Iris pigment epithelial cell (primary cell): ENCODE results near the gene ZCCHC8.
"Not testable (repeated sequence)": the region's sequence is repeated elsewhere in the genome, so short reads cannot be mapped to it uniquely, and the experiment has no call there.

ENCODE experiments used
- DNase-seq: peaks from one replicate; pipeline ENCODE4 v3.0.0-alpha.2; 2011; ENCODE audit warnings: low read depth

Gene ZCCHC8

DNA sequence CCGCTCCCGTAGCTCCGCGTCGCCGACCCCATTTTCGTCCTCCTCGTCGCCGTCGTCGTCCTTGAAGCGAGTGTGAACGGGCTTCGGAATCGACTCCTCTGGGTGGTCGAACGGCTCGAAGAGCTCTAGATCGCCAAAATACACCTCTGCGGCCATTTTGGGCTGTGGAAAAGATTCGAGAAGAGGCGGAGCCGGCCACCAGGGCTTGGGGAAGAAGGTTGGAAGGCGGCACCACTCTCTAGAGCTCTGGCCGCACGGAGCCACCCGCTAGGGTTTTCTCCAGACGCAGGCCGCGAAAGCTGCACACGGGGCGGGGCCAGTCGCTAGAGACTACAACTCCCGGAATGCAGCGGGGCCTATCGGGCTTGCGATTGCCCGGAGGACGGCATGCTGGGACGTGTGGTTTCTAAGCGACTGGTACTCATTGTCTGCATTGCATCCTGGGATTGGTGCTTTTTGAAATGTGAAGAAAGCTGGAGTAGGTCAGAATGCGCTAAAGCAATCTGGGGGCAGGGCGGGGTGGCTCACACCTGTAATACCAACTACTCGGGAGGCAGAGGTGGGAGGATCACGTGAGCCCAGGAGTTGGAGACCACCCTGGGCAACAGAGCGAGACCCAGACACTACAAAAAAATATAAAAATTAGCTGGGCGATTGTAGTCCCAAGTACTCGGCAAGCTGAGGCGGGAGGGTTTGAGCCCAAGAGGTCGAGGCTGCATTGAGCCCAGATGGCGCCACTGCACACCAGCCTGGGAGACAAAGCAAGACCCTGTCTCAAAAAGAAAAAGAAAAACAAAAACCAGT, at the start of gene ZCCHC8:
Gene ZCCHC8, minus strand, starts transcription at position 248 of the 804 bp plus-strand sequence. Its CDS starts 92 bp downstream, at position 156.
- DNase-seq, result peak; percentile 99

DNA sequence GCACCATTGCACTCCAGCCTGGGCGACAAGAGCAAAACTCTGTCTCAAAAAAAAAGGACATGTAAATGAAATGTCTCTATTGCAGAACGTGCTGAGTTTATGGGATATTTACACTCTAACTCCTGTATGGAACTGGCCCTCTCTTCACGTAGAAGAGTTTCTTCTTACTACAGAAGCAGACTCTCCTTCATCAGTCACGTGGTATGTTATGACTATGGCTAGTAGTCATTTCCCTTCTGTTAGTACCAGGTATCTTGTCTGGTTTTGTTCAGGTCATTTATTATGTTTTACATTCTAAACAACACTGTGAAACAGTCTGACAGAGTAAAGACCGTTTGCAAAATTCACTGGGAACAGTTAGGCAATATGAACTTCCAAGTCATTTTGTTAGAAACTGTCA, 46.6 kb upstream of the ZCCHC8 start:
- DNase-seq, result peak; percentile 30

DNA sequence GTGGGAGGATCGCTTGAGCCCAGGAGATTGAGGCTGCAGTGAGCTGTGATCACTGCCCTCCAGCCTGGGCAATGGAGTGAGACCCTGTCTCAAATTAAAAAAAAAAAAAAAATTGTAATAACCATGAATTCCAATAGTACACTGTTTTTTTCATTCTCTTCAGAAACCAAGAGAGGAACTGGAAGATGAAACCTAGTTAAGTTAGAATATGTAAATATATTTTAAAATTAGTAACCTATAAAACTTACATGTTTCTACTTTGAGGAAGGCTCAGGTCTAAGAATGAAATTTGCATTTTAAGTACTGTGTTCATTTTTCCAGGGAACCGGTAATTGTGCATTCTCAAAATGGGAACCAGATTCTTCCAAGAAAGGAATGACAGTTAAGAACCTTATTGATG, 45.1 kb upstream of the ZCCHC8 start:
- DNase-seq, result no peak

DNA sequence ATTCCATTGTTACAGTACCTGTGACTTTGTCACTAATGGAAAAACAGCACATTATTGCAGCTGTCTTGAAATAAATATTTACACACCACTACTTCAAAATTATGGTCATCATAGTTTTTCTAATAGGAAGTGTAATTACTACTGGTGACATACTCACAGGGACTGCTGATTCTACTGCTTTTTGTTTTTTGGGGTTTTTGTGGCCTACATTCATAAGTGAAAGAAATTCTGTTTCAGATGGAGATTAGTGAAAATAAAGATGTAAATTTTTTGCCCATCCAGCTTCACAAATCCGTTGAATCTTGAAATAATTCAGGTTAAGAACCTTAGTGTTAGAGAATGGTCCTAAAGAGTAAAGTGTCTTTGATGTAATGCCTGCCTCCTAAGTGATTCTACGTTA, 43.8 kb upstream of the ZCCHC8 start:
- DNase-seq, result no peak

DNA sequence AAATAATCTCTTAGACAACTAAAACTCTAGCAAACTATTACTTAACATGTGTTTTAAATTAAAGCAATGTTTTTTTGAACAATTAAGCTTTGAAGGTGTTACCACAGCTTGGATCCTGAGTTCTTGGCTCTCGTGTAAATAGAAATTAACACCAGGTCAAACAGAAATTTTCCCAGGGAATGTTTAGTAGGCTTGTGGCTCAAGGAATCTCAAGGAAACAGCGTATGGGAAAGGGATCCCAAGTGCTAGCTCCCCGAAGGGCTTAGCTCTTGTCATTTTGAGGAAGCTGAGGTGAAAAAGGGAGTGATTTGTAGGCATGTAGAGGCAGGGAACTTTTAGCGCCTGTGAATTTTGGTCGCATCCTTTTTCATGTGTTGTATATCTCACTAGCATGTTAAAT, 37.8 kb upstream of the ZCCHC8 start:
- DNase-seq, result no peak

DNA sequence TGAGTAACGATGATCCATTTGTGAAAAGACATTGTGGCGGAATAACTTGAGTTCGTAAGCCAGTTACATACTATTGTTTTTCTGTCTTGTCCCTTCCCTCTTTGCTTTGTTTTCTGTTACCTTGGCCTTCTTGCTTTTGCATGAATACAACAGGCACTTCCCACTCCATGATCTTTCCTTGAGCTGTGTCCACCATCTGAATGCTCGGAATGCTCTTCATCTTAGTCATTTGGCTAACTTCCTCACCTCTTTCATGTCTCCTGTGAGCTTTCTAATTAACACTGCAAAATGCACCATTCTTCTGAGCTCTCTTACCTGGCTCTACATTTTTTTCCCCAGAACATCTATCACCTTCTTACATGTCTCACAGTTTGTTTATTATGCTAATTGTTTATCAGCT, 36.3 kb upstream of the ZCCHC8 start:
- DNase-seq, result no peak

DNA sequence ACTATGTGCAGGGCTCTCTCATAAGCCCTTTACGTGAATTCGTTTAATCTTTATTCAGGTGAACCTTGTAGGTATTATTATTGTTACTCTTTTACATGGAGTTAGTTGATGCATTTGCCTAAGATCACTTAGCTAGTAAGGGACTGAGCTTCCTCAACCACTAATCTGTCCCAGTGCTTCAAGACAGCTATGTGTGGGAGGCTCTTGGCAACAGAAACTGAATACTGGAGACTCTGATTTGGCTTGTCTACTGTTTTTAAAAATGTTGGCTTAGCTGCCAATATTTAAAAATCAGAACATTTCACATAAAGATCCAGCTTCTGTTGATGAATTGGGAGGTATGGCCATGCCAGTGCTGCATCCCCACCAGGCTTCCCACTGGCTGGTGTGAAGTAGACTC, 33.1 kb upstream of the ZCCHC8 start:
- peak; percentile 54 for DNase-seq

DNA sequence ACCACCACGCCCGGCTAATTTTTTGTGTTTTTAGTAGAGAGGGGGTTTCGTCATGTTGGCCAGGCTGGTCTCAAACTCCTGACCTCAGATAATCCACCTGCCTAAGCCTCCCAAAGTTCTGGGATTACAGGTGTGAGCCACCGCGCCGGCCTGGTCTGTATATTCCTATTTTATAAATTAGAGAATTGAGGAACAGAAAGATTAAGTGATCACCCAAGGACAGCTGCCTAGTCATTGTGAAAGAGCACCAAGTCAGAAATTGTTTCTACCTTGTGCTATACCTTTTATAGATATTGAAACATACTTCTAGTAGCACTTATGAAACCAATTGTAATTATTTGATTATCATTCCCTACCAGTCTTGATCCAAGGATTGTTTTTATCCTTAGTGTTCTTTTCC, 28.3 kb upstream of the ZCCHC8 start:
- no peak for DNase-seq

DNA sequence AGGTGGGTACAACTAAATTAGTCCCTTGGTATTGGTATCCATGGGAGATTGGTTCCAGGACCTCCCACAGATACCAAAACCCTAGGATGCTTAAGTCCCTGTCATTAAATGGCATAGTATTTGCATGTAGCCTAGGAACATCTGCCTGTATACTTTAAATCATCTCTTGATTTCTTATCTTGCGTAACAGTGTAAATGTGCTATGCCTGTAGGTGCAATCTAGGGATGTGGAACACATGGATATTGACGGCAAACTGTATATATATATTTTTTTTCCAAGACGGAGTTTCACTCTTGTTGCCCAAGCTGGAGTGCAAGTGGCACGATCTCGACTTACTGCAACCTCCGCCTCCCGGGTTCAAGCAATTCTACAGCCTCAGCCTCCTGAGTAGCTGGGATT, 27.9 kb upstream of the ZCCHC8 start:
- no peak for DNase-seq

DNA sequence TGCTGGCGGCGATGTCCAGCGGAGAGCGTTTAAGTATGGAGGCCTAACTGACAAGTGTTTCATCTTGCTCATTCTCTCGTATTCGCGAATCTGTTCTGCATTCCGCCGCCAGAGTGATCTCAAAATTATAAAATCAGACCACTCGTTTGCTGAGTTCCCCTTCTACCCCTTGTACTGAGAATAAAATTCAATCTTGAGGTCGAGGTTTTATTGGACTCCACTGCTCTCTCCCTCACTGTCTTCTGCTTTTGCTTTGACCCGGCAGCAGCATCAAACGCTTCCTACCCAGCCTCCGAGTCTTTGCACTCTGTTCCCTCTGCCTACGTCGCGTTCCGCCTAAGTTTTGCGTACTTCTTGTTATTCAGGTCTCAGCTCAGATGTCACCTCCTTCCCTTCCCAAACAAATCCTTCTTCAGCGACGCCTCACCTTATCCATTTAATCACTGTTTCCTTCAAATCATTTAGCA, 26.8 kb upstream of the ZCCHC8 start:
- peak; percentile 30 for DNase-seq

DNA sequence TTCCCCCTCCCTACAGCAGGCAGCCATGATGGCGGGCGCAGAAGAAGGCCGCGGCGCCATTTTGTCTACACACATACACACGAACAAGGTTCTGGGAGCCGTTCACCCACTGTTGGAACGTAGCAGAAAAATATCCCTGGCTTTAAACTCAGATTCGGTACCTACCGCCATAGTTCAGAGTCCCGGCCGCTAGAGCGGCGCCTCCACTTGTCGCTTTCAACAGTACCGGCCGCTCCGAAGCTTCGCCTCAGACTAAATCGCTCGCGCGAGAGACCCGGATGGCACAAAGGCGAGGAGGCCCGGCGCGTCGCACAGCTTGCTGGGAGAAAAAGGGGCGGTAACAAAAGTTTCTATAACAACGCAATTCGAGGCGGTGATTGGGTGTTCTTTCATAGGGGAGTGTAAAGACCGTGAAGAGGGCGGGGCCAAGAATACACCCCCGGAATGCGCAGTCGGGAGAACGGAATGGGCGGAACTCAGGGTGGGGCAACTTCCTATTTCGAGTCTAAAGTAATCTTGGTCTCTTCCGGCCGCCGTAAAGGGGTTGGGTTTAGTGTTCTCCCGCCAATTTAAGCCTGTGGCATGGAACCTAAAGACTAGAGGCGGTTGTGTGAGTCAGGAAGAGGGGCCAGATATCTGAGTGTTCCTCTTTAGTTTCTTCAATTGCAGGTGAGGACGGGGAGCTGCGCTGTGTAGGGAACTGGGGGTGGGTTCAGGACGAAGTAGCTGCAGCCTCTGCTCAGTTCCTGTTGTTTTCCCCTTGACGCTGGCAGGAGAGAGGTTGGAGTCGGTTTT, 26.1 kb upstream of the ZCCHC8 start, which contains the start of the genes KNTC1 and RSRC2:
Gene KNTC1, plus strand, starts transcription at position 567 of the 795 bp plus-strand sequence. CDS start 2,815 bp downstream, outside the sequence.
Gene RSRC2, minus strand, starts transcription at position 254 of the 795 bp plus-strand sequence. Its CDS starts 83 bp downstream, at position 171.
- DNase-seq, result peak; percentile 100

DNA sequence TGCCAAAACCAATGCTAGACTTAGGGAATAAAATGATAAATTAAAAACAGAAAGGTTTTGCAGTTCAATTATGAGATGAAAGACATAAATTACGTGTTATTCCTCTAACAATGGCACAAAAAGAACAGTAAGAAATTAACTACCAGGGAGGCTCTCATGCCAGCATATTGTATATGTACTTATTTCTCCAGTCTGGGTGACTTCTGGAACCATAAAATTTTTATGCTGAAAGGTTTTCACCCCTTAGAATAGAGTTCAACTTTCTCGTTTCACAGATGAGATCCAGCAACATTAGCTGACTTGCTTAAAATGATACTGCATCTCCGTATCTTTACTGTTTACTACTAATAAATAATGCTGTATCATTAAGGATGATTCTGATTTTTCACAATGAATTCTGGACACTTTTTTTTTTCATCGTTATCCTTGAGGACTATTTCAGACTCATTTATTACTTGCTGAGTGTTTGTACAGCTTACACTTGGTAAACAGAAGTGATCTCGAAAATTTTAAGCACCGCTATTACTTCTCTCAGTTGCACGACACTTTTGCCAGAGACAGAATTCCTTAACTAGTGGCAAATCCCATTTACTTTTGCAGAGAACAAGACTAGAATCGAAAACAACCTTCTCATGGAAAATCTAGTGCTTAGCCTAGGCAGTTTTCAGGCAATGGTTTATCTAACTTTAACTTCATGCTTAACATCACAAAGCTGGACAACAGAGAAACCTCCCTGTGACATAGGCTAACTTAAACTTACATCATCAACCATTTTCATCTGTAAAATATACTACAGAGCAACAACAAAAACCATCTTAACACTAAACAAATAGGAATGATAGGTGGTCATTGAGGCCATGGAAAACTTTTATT, 23.4 kb upstream of the ZCCHC8 start:
- DNase-seq, result peak; percentile 18

DNA sequence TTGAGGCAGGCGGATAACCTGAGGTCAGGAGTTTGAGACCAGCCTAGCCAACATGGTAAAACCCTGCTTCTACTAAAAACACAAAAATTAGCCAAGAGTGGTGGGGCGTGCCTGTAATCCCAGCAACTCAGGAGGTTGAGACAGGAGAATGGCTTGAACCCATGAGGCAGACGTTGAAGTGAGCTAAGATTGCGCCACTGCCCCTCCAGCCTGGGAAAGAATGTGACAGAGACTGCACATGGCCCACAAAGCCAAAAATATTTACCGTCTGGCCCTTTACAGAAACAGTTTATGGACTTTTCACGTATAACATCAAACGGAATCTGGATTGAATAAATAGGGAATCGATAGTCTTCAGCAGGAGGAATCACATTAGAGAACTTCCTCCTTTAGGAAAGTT, 22.5 kb upstream of the ZCCHC8 start:
- DNase-seq, result peak; percentile 87

DNA sequence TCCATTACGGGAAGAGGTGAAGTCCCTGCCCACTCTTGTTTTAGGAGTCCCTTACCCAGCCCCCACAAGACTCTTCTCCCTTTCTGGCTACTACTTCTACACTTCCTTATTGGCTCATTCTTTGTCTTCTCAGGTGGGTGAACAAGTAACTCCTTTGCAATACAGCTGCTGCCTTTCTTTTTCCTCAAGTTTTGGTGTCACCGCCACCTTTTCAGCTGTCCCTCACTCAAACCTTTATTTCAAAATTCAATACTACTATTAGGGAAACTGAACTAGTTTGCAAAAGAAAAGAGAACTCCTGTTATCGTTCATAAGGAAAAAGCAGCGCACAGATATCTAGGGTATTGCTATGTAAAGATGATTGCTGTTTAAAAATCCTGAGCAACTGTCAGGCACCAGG, 19.9 kb upstream of the ZCCHC8 start:
- DNase-seq, result no peak

DNA sequence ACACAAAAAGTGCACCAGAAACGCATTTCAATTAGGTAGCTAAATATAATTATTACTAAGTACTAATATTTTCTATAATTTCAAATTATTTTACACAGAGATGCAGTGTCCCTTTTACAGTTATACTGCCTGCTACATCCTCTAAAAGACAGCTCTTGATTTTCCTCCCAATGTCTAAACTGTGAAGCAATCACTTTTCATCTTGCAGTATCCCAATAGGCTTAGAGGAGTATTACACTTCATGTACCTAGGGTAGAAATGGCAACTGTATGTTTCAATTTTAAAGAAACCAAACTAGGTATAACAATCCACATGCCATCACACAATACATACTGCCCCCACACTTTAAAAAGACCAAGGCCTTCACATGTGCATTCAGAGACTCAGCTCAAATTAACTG, 18.7 kb upstream of the ZCCHC8 start:
- DNase-seq, result no peak

DNA sequence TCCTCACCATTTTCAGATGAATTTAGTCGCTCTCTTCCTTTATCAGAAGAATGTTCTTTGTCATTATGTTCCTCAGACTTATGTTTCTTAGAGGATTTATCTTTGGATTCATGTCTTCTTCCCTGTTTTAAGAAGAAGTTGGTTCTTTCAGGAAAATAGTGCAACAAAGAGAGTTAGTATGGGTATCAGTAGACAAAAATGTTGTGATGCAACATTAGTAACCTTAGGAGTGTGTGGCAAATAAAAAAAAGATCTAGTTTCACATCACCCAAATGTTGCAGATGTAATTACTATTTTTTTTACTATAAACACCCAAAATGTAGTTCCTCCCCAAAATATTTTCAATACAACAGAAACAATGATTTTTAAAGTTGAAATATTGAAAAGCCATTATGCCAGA, 18.2 kb upstream of the ZCCHC8 start:
- no peak for DNase-seq

DNA sequence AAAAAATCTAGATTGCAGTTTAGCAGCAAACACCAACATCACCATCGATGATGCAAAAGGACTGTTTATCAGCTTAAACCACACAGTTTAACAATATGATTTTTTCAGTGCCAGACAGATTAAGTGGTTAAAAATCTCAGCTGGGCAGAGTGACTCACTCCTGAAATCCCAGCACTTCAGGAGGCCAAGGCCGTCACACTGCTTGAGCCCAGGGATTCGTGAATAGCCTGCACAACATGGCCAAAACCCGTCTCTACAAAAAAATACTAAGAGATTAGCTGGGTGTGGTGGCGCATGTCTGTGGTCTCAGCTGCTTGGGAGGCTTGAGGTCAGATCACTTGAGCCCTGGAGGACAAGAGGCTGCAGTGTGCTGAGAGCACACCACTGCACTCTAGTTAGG, 17.1 kb upstream of the ZCCHC8 start:
- peak; percentile 99 for DNase-seq

DNA sequence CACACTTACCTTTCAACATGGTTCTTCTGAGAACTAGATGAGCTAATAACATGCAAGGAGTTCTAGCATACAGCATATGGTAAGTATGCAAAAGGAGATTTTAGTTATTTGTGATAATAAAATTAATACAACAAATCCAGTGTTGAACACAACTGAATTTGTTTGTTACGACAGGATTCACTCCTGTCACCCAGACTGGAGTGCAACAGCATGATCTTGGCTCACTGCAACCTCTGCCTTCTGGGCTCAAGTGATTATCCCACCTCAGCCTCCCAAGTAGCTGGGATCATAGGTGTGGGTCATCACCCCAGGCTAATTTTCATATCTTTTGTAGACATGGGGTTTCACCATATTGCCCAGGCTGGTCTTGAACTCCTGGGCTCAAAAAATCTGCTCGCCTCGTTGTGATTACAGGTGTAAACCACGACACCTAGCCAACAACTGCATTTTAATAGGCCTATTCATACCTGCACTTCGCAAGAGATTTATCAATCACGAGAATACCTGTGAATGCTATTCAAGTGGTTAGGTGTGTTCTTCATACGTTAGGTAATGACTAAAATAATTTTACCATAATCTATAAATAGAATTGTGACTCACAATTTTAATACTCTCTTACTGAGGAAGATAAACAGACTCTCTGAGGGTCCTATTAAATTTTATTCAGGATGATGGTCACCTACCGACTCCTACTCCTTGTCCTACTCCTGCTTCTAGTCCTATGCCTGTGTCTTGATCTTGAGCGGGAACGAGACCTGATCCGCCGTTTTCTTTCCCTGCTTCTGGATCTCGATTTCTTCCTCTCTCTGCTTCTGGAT, 16.0 kb upstream of the ZCCHC8 start:
- no peak for DNase-seq

DNA sequence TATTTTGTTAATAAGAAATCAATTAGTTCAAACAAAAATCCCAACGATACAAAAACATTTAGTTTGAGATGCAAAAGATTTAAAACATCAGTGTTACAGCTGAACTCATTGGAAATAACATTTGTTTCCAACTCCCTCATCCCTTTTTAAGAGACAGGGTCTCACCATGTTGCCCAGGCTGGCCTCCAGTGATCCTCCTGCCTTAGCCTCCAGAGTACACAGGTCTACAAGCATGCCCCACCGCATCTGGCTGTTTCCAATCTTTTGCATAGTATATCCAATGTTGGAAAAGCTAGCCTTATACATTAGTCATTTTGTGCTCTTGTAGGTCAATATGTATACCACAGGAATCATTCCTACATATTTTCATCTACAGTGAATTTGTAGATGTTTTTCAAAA, 14.5 kb upstream of the ZCCHC8 start:
- DNase-seq, result no peak

DNA sequence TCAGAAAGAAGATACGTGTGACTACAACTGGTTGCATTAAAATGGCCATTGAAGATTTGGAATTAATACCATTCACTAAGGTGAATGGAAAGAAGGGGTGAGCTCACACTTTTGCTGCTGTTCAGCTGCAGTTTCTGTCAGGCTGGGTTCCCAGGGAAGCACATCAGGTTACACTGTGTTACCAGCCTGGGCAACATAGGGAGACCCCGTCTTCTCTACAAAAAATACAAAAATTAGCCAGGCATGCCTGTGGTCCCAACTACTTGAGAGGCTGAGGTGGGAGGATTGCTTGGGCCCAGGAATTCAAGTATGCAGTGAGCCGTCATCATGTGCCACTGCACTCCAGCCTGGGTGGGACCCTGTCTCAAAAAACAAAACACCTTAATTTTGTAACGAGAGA, 12.9 kb upstream of the ZCCHC8 start:
- DNase-seq, result no peak

DNA sequence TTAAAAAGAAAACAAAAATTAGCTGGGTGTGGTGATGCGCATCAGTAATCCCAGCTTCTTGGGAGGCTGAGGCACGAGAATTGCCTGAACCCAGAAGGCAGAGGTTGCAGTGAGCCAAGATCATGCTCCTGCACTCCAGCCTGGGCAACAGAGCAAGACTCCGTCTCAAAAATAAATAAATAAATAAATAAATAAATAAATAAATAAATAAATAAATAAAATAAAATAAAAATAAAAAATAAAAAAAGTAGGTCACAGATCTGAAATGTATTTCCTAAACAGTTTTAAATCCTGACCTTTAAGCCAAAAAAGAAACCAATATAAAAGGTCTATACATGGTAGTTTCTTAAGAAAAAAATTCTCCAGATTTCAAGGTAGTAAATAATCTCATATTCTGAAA, 12.3 kb upstream of the ZCCHC8 start:
- DNase-seq, result not testable (repeated sequence)
